ENCODE results near the gene C22orf23.

C22orf23 gene

DNA sequence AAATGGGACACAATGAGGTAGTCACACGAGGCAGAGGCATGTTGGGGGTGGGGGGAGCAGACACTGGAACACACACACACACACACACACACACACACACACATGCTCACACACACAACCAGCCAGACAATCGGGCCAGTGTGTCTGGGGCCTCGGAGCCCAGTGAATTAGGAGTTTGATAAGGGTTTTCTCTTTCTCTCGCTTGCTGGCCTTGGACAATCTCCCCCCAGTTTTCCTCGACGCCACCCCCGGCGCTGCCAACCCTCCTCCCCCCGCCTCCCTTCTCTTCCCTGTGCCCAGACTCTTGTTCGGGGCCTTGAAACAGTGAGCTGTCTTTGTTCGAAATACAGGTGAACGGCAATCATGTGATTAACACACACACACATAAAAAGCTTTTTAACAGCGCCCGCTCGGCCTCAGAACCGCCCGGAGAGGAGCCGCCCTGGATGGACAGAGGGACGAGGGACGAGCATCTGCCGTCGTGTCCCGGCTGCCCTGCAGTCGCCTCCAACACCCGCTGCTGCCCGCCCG, 32.4 kb upstream of the C22orf23 start:
- DNase-seq (ENCODE audit: low spot score): no peak
- TF ChIP-seq, protein P1, sequence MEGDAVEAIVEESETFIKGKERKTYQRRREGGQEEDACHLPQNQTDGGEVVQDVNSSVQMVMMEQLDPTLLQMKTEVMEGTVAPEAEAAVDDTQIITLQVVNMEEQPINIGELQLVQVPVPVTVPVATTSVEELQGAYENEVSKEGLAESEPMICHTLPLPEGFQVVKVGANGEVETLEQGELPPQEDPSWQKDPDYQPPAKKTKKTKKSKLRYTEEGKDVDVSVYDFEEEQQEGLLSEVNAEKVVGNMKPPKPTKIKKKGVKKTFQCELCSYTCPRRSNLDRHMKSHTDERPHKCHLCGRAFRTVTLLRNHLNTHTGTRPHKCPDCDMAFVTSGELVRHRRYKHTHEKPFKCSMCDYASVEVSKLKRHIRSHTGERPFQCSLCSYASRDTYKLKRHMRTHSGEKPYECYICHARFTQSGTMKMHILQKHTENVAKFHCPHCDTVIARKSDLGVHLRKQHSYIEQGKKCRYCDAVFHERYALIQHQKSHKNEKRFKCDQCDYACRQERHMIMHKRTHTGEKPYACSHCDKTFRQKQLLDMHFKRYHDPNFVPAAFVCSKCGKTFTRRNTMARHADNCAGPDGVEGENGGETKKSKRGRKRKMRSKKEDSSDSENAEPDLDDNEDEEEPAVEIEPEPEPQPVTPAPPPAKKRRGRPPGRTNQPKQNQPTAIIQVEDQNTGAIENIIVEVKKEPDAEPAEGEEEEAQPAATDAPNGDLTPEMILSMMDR (IDR thresholded peaks at IDR 0.05; ENCODE audit: extremely low read depth, missing control alignments): no peak

DNA sequence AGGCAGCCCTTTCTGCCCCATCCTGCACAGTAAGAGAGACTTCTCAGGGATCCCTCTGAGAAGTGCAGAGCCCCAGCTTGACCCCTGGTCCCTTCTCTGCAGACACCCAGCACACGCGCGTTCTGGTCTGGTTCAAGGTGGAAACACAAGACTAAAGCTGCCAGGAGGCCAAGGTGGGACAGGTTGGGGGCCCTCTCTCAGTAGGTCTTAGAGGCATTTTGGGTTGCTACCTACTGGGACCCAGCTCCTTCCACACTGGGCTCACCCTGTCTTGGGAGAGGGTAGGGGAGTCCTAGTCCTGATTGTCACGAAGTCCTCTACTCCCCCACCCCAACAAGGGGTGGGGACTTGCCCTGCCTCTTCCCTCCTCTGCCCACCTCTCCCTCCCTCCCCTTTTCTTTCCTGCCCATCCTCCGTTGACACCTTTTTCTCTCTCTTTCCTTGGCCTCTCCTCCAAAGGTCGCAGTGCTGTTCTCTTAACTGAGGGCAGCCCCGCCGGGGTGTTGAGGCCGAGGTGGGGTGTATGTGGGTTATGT, 31.7 kb upstream of the C22orf23 start:
- DNase-seq (ENCODE audit: low spot score): peak; percentile 49
- TF ChIP-seq, protein P1 (IDR thresholded peaks at IDR 0.05; ENCODE audit: extremely low read depth, missing control alignments): no peak

DNA sequence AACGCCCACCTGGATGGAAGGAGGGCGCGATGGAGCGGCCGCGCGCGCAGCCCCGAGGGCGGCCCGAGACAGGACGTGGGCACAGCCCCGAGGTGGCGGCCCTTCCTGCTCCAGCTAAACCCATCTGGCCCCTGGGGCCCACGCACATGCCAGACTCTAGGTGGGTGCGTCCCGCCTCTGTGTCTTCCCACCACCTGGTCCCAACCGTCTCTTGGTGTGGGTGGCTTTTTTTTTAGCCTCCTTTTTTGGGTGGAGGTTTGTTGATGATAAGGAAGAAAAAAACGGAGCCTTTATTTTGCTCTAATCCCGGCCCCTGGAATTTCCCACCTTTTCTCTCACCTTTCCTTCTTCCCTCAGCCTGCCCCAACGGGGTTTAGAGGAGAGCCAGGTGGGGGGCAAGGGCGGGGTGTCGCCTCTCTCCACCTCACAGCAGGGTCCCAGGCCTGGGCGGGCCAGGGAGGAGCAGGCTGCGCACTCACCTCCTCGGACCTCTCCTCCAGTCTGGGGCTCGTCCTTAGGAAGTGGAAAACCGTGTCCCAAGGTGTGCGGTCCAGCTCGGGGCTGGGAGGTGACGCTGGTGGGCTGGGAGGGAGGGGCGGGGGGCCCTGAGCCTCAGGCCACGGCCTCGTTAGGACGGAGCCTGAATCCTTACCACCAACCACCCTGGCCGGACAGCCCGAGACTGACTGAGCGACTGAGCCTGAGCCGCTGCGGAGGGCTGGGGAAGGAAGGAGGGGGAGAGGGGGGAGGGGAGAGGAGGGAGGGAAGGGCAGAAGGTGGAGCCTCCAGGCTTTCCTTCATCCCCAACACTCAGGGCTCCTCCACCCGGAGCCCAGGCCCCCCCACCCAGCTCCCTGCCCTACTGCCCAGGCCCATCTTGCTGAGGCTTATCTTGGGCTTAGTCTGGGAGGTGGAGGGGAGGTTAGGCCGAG, 30.7 kb upstream of the C22orf23 start, which contains the start of gene SOX10:
TSS of gene SOX10 (minus strand) at position 696 of the 932 bp plus-strand sequence. CDS start 771 bp downstream, outside the sequence.
- DNase-seq (ENCODE audit: low spot score): no peak
- TF ChIP-seq, protein P1 (IDR thresholded peaks at IDR 0.05; ENCODE audit: extremely low read depth, missing control alignments): no peak

DNA sequence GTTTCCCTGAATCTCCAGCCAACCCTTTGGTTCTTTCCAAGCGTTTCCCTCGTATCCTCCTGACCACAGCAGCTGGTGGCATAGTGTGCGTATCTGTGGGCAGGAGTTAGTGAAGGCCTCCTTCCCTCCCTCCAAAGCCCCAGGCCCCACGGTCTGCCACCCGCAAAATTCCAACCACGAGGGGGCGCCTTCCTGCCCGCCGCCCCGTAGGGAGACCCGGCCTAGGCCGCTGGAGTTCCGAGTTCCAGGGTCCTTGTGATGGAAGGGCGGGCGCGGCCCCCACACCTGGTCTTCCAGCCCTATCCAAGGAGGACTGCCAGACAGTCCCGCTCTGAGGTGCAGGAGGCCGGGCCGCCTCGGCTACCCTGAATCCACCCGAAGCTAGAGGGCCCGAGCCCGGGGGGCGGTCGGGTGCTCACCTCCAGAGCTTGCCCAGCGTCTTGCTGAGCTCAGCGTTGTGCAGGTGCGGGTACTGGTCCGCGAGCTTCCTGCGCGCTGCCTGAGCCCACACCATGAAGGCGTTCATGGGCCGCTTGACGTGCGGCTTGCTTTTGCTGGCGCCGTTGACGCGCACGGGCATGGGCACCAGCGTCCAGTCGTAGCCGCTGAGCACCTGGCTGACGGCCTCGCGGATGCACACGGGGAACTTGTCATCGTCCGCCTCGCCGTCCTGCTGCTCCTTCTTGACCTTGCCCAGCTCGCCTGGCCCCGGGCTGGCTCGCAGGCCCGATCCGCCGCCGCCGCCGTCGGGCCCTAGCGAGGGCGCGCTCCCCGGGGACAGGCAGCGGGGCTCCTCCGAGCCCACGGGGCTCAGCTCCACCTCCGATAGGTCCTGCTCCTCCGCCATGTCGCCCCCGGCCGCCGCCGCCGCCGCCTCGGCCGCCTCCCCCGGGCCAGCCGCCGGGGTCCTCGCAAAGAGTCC, 29.8 kb upstream of the C22orf23 start:
- TF ChIP-seq, protein P1 (IDR thresholded peaks at IDR 0.05; ENCODE audit: extremely low read depth, missing control alignments): no peak
- DNase-seq (ENCODE audit: low spot score): no peak

DNA sequence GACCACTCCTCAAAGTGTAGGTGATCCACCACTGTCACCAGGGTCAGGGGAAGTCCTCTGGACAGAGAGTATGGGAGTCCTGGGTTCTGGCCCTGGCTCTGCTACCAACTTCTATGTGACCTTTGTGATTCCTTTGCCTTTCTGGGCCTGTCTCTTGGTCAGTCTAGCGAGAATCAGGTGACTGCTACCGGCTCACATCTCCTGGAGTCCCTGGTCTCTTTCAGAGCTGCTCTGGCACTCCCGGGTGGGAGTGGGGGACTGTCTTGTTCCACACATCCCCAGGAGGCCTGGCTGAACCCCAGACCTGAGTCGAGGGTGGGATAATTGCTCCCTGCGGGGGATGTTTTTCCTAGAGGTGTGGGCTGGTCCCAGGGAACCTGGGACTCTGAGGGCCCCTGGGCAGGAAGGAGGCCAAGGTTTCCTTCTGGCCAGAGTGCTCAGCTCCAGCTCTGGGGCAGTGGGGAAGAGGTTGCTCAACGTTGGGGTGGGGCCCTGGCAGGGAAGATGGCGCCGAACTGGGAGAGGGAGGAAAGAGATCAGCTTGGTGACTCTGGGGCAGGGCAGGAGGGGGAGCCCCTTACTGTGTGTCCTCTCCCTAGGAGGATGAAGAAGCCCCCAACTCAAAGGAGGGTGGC, 28.9 kb upstream of the C22orf23 start:
- TF ChIP-seq, protein P1 (IDR thresholded peaks at IDR 0.05; ENCODE audit: extremely low read depth, missing control alignments): no peak
- no peak for DNase-seq (ENCODE audit: low spot score)

DNA sequence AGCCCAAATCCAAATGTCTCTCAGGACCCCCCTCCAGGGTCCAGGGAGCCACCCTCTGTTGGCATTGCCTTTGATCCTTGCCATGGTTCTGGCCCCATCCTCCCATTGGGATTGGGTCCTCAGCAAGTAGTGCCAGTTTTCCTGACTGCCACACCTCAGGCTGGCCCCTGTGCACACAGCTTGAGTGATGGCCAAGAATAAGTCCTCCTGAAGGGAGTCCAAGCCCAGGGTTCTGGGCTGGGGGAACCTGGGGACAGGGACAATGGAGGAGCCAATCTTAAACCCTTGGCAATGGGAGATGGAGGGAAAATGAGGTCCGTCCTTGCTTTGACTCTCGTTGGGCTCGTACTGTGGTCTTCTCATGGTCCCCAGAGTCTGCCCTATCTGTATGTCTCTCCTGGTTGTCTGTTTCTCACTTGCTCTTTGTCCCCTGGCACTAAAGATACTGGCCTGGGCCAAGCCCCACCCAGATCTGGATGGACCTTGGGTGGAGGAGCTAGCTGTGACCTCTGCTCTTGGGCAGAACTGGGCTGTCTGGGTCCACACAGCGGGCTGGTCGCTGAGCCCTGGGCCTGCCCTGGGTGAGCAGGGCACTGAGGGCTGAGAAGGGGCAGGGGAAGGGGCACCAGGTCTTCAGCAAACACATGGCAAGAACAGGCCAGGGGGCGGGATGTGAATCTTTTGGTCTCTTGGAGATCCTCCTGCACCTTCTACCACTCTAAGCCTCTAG, 28.0 kb upstream of the C22orf23 start:
- no peak for DNase-seq (ENCODE audit: low spot score)
- TF ChIP-seq, protein P1 (IDR thresholded peaks at IDR 0.05; ENCODE audit: extremely low read depth, missing control alignments): no peak
